GM19452 (cell line): ENCODE data around the gene RPL22.
"Not testable (repeated sequence)": the region's sequence is repeated elsewhere in the genome, so short reads cannot be mapped to it uniquely, and the experiment has no call there.

ENCODE experiments used
- ATAC-seq: cut with Tn5 transposase; IDR thresholded peaks from one replicate; pipeline ENCODE4 v1.9.1; 2021; ENCODE audit not compliant: unreplicated experiment

Gene RPL22

DNA sequence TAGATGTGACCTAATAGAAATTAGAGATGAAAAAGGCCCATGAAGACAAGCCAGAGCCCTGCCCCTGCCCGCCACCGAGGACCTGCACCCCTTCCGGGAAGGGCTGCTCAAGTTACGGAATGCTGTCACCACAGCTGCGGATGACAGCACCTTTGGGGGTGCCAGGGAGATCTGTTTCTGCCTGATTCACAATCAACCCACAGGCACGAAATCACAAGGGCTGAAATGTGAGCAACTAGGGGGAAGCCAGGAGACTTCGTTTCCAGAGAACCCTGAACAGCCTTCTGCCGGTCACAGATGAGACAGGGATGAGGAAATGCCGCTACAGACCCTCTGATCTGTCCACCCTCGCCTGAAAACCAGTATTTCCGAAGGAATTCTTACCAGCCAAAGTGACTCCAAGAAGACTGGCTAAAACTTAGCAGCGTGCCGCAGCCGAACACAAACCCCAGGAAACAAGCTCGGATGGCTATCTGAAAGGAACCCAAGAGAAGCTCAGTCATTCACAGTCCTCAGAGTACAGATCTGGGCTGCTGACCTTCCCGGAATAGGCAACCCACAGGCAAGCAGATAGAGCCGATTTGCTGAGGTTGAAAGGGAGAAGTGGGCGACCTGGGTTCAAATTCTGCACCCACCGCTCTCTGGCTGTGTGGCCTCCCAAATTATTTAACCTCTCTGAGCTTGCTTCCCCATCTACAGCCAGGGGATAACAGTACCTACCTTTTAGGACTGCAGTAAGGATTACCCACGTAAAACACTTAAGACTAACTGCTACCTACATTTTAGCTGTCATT lies 35.3 kb upstream of the RPL22 start:
- ATAC-seq, result no peak

DNA sequence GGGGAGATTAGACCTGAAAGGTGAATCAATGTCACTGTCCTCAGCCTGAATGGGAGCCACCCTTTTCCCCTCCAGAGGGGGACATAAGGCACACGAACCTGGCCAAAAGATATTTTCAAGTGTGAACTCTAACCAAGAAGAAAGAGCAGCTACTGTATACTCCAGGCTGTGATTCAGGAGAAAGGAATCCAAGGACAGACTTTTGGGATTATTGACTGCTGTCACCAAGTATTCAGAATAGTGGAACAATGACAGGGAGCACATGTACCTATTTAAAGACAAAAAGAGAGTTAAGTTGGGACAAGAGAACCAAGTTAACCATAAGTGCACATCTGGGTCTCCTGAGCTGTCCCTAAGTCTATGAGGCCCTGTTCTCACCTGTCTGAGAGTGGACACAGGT lies 34.0 kb upstream of the RPL22 start:
- no peak for ATAC-seq

GRCh38 chr1:6225651-6226050 lies 26.3 kb upstream of the RPL22 start:
- no peak for ATAC-seq

- no peak for ATAC-seq
Measured at GRCh38 chr1:6224718-6225117, 25.3 kb upstream of the RPL22 start.

DNA sequence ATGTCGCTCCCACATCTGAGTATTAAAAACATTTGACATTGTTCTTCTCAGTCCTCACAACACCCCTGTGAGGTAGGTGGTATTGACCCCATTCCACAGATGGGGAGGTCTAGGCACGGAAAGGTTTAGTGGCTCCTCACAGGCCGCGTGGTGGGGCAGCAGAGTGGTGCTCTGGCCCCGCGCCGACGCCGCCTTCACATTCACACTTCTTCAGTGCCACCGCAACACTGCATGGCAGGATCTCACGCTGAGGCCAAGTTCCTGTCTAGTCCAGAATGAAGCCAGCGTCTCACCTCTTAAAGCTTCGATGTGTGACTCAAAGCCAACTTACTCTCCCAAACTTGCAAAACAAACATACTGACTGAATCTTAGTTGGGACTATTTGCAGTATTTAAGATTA lies 24.2 kb upstream of the RPL22 start:
- no peak for ATAC-seq

DNA sequence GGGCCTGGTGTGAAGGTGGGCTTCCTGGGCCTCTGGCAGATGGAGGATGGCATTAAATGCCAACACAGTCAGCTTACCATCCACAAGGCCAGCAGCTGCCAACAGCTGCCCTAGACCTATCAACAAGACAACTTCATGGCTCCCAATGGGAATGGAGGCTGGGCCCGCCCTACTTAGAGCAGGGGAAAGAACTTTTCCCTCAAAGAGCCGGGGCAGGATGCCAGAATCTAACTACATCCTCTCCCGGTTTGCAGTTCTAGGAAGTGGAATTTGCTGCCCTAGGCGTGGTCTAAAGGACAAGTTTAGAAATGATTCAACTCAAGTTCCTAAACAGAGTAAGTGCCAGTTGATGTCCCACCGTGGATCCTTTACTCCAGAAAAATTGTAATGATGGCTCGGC lies 23.2 kb upstream of the RPL22 start:
- no peak for ATAC-seq

GRCh38 chr1:6221210-6221784 lies 21.9 kb upstream of the RPL22 start:
- ATAC-seq, result no peak

DNA sequence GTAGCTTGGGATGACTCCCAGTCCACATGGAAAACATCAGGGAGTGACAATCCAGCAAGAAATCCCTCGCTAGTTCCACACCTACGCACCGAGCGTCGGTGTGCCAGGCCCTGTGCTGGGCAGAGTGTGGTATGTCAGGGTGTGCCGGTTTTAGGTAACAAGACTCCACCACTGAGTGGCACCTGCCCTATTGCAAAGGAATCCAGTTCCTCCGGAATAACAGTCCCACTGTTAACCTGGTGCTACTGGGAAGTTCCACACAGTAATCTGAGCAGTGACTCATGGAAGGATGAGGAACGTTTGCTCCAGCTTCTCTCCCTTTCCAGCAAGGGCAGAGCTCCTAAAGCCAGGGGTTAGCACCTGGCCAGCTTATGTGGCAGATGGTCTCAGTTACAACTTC lies 20.8 kb upstream of the RPL22 start:
- no peak for ATAC-seq

GRCh38 chr1:6219641-6220040 lies 20.2 kb upstream of the RPL22 start:
- not testable (repeated sequence) for ATAC-seq

GRCh38 chr1:6218375-6219164 lies 19.2 kb upstream of the RPL22 start:
- no peak for ATAC-seq

GRCh38 chr1:6212193-6212959 lies 13.0 kb upstream of the RPL22 start:
- ATAC-seq, result no peak

DNA sequence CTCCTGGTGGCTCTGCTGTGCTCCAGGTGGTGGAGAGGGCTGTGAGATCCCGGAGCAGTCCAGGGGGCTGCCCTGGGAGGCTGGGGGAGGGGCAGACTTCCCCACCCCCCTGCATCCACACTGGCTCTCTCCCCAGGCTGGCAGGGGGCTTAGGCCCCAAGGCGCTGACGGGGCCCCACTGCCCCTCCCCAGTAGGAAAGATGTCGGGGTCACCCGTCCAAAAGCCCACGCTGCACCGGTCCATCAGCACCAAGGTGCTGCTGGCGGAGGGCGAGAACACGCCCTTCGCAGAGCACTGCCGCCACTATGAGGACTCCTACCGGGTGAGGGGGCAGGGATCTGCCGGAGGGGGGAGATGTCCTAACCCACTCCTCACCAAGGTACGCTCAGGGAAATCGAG lies 12.3 kb upstream of the RPL22 start:
- no peak for ATAC-seq

- no peak for ATAC-seq
Measured at GRCh38 chr1:6210591-6211355, 11.4 kb upstream of the RPL22 start.

DNA sequence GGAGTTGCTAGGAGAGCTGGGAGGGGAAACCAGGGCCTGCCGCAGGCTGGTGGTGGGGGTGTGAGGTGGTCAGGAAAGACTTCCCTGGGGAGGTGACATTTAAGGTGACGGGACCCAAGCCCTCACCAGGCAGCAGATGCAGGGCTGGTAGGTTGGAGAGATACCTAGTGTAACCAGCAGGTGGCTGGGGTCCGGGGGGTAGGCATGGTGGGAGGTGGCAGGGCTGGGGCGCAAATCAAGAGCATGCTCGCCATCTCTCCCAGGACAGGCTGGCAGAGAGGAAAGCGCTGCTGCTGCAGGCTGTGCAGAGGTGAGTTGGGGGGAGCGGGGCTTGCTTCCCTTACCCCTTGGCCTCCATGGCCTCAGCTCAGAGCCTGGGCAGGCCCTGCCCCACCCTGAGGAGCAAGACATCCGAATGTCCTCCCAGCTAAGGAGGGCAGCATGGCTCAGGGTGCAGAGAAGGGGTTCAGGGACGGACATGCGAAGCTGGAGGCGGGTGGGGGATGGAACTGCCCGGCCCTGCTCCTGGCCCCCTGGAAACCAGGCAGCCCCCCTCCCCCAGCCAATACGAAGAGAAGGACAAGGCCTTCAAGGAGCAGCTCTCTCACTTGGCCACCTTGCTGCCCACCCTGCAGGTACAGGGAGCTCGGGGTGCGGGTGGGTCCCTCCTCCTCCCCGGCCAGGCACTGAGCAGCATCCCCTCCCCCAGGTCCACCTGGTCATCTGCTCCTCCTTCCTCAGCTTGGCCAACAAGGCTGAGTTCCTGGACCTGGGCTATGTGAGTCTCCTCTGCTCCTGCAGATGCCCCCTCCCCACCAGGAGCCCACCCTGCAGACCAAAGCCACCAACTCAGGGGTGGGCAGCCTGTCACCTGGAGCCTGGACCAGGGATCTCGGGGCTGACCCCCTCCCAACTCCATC lies 10.5 kb upstream of the RPL22 start:
- no peak for ATAC-seq

DNA sequence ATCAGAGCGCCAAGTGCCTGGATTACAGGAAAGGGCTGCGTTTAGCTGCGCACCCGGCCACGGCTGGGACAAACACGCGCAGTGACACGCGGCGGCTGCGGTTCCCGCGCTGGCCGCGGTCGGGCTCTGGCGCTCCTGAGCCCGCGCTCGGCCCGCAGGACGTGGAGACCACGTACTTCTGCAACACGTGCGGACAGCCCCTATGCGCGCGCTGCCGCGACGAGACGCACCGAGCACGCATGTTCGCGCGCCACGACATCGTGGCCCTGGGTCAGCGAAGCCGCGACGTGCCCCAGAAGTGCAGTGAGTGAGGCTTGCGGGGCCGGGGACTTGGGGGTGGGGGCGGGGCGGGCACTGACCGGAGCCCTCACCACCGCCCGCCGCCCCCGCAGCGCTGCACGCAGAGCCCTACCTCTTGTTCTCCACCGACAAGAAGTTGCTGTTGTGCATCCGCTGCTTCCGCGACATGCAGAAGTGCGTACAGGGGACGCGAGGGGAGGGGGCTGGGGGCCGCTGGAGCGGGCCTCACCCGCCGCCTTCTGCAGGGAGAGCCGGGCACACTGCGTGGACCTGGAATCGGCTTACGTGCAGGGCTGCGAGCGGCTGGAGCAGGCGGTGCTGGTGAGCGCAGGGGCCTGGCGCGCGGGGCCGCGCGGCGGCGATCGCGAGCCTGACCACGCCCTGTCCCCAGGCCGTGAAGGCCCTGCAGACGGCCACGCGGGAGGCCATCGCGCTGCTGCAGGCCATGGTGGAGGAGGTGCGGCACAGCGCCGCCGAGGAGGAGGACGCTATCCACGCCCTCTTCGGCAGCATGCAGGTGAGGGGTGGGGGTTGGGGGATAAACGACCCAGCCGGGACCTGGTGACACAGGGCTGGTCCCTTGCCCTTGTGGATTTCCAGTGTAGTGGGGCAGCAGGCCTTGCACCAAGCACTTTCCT lies 9.6 kb upstream of the RPL22 start:
- no peak for ATAC-seq

- ATAC-seq, result no peak
Measured at GRCh38 chr1:6207921-6208320, 8.5 kb upstream of the RPL22 start.

DNA sequence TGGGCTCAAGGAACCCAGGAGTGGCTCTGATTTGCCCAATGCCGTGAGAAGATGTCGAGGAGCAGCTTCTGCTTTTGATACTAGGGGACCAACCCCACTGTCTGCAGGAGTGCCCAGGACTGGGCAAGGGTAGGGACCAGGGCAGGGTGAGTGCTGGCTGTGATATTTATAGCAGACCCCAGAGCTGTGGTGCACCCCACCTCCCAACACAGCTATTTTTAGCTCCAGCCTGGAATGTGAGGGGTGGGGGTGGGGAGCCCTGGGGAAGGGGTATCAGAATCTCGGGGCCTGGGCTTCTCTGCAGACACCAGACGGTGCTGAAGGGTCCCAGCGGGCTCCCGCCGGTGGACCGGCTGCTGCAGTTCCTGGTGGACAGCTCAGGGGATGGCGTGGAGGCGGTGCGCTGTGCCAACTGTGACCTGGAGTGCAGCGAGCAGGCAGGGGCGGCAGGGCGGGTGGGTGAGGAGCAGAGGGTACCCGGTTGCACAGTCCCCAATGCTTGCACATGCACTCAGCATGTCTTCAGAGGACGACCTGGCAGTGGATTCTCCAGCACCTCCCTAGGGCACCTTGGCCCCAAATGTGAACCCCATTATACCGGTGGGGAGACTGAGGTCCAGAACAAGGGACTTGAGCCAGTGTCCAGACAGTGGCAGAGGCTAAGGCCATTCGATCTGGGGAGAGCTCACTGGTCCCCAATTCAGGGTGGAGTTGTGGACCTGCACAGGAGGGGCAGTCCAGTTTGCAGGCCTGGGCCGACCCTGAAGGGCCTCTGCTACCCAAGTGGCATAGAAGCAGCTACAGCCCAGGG lies 7.9 kb upstream of the RPL22 start:
- ATAC-seq, result no peak

GRCh38 chr1:6206520-6206855 lies 7.1 kb upstream of the RPL22 start:
- ATAC-seq, result no peak
